GM18868 (cell line): Measurements from ENCODE around the gene COQ6.
"Not testable (repeated sequence)": the region's sequence is repeated elsewhere in the genome, so short reads cannot be mapped to it uniquely, and the experiment has no call there.

ENCODE experiments used
- ATAC-seq: cut with Tn5 transposase; IDR thresholded peaks from one replicate; pipeline ENCODE4 v1.9.1; 2021; ENCODE audit warnings: mild to moderate bottlenecking, moderate library complexity; ENCODE audit not compliant: unreplicated experiment

The COQ6 gene

DNA sequence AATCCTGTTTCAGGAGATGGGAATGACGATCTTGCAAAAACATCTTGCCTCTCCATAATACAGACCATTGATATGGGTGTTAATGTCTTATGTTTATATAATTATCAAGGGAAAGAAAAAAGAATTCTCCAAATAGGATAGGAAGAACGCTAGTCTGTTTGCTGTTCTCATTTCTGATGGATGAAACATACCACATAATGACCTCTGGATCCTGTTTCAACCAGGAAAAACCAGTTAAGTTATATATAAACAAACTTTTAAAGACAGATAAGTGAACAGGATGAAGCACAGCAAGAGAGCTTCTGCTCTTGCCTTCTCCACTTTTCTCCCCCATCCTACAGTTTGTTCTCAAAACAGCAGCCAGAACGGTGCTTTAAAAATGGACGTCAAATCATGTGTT, 27.8 kb downstream of the COQ6 start:
- no peak for ATAC-seq

DNA sequence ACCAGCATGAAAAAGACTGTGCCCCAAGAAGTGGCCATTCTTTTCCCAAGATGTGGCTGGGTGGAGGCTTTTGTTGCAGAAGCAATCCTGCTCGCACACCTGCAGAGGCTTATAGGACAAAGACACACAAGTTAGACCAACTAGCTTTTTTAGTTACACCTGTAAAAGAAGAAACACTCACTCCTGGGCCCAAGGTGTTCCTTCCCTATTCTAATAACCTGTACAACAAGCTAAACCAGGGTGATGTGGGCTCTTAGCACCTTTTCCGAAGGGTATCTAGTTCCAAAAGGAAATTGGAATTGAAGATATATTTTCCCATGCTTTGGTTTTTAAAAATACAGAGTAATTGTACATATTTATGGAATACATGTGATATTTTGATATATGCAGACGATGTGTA, 38.0 kb downstream of the COQ6 start:
- ATAC-seq = no peak

DNA sequence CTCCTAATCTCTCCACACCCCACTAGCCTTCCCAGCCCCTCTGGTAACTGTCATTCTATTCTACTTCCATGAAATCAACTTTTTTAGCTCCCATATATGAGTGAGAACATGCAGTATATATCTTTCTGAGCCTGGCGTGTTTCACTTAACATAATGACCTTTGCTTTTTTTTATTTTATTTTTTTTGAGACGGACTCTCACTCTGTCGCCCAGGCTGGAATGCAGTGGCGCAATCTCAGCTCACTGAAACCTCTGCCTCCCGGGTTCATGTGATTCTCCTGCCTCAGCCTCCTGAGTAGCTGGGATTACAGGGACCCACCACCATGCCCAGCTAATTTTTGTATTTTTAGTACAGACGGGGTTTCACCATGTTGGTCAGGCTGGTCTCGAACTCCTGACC, 38.6 kb downstream of the COQ6 start:
- not testable (repeated sequence) for ATAC-seq

DNA sequence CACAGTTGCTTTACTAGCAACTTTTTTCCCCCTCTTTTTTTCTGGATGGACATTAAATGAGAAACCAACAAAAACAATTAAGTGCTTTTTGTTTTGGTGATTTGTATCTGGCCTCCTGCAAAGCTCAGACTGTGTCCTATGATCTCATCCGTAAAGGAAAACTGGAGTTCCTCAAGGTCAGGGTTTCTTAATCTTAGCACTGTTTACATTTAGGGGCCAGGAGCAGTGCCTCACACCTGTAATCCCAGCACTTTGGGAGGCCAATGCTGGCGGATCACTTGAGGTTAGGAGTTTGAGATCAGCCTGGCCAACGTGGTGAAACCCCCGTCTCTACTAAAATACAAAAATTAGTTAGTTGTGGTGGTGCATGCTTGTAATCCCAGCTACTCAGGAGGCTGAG, 41.0 kb downstream of the COQ6 start:
- ATAC-seq = no peak

DNA sequence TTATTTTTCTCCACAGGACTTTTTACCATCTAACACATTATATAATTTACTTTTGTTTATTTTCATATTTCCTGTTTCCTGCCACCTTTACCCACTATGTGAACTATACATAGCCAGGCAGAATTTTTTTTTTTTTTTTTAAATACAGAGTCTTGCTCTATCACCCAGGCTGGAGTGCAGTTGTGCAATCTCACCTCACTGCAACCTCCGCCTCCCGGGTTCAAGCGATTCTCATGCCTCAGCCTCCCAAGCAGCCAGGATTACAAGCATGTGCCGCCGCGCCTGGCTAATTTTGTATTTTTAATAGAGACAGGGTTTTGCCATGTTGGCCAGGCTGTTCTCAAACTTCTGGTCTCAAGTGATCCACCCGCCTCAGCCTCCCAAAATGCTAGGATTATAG, 44.8 kb downstream of the COQ6 start:
- not testable (repeated sequence) for ATAC-seq

DNA sequence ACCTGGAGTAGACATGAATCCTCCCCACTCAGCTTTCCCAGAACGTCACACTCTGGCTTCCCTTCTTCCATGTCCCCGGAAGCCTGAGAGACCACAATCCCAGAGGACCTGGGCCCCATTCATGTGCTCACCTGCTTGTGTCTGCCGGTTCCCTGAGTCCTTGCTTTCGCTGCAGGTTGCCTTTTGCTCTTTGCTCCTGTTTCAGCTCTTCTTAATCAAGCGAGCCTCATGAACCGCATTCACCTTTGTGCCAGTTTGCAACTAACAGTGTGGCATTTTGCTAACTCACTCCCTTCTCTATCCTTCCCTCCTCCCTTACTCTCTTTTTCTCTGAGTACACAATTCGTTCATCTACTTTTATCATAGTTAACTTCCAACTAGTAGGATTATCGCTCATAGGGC, 45.9 kb downstream of the COQ6 start:
- ATAC-seq = no peak

DNA sequence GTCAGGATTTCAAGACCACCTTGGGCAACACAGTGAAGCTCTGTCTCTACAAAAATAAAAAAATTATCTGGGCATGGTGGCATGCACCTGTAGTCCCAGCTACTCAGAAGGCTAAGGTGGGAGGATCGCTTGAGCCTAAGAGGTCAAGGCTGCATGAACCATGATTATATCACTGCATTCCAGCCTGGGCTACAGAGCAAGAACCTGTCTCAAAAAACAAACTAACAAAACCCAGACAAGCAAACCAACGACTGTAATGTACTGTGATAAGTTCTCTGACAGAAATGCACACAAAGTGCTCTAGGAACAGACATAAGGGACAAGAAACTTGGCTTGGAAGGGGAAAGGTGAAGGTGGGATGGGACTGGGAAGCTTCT, 46.6 kb downstream of the COQ6 start:
- no peak for ATAC-seq

DNA sequence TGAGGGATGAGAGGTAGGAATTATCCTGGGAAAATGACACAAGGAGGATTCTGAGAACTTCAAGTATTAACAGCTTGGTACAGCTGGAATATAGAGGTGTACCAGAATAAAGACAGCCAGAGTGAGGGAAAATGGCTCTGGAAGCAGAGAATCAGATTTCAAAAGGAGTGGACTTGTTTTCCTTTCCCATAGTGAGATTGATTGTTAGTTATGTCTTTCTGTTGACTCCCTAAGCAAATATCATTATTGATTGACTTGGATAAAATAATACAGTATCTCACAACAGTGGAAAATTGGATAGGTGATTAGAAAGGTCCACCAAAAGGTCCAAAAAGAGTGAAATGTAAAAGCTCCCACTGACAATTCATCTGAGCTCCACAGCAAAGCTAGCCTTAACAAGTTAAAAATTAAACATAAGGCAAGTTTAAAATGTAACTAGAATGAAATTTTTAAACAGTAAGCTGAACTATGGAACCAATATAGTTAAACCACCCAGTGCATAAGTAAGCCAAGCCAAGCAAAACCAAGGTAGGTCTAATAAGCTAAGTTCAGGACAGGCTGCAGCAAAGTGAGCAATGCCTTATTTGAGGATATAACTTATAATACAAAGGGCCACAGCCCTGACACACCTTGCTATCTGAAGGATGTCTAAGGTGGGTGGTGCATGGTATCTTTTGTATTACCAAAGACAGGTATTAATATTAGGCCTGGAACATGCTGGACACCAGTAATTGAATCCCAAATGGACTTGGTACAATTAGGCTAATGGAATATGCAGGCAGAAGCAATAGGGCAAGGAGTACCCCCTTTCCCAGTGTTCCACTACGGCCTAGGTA, 47.2 kb downstream of the COQ6 start:
- no peak for ATAC-seq

DNA sequence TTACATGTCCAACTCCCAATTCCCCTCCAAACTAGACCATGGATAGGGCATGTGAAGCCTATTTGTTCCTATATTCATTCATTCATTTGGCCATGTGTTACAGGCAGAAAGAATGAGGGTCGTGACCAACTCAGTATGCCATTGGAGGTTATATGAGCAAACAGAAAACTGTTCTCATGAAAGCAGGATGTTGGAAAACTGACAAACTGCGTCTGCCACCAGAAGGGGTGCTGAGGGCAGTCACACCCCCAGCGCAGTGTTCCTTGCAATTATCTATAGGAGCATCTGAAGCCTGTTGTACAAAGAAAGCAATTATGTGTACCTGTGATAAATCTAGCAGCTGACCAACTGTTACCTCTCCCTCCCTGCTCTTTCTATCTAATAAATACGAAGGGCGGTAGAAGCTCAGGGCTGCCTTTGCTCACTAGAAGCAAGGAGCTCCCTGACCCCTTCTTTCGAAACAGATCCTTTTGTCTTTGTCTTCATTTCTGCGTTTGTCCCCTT, 47.9 kb downstream of the COQ6 start:
- ATAC-seq = no peak

DNA sequence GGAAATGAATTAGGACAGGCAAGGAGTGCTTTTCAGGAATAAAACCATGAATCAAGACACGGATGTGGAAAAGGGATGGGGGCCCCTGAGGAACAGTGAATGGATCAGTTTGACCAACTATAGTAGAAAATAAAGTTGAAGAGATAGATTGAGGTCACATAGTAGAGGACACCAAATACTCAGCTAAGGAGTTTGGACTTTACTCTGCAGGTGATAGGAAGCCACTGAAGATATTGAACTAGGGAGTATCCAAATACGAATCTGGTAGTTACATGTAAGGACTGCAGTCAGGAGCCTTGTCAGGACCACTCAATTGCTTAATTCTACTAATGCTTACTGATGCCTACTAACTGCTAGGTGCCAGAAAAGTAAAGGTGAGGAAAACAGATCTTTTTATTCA, 48.6 kb downstream of the COQ6 start:
- no peak for ATAC-seq

DNA sequence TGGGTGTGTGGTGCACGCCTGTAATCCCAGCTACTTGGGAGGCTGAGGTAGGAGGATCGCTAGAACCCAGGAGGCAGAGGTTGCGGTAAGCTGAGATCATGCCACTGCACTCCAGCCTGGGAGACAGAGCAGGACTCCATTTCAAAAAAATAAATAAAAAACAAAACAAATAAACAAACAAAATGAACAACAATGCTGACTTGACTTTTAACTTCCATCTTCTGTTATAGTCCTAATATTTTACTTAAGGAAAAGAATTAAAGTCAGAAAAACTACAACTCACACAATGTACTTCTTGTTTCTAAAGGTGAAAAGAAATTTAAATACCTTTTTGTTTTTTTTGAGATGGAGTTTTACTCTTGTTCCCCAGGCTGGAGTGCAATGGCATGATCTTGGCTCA, 55.6 kb downstream of the COQ6 start:
- not testable (repeated sequence) for ATAC-seq

DNA sequence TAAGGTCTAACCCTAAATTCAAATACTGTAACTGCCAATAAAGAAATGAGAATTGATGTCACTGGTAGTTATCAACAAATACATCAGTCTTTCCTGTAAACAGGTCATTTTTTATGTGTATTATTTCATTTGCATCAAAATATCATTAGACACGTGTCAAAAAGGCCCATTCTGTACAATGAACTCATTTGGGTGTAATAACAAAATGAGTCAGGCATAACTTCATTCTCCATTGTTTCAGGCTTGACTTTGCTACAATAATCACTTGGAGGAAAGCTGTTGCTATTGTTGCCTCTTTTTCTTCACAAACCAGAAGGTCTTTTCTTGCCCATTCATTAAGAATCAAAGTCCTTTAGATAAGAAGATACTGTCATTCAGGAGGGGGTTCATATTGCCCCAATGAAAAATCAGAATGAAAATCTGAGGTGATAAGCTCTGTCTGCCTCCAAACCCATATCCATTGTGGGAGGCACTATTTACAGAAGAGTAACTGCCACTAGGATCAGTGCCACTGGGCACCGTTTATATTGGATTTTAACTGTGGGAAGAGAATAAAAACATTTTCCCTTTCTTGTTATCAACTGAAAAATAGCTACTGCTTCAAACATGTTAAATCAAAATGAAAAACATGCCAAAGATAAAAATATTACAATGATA, 58.9 kb downstream of the COQ6 start:
- no peak for ATAC-seq
